ENCODE data around the gene GLOD5.

DNA sequence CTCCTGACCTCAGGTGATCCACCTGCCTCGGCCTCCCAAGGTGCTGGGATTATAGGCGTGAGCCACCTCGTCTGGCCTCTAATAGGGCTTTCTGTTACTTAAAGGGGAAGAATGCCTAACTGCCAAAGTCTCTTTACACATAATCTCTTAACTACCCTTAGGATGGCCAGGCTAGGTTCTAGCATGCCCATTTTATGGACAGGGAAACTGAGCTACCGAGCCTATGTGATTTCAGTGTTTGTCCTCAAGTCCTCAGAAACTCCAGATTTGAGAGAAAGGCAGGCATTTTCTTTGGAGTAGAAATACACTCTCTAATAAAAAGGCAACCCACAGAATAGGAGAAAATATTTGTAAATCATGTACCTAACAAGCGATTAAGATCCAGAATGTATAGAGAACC is 12.4 kb upstream of the GLOD5 start:
- TF ChIP-seq CTCF (IDR thresholded peaks at IDR 0.05) (no peak), POLR2A (IDR thresholded peaks at IDR 0.05; ENCODE audit: low read depth) (no peak), POLR2AphosphoS5 (IDR thresholded peaks at IDR 0.05) (no peak), EP300 (IDR thresholded peaks at IDR 0.05) (no peak)
